Loucy (cell line): ENCODE results near the gene SSX2IP.

Source experiments
- H2AFZ ChIP-seq: fragments of 200-600 bp; sonication (generic); 2 replicates; pipeline ENCODE4 v1.6.0; 2016; ENCODE audit warnings: antibody characterized with exemption, mild to moderate bottlenecking, low read length, moderate library complexity
- H3F3A ChIP-seq: fragments of 200-600 bp; 2 replicates; pipeline ENCODE4 v1.6.0; 2016; ENCODE audit warnings: antibody characterized with exemption, low read depth, mild to moderate bottlenecking
- H3K27me3 ChIP-seq: fragments of 200-600 bp; sonication (generic); 2 replicates; pipeline ENCODE4 v1.6.1; 2014; ENCODE audit warnings: low read length, mild to moderate bottlenecking; ENCODE audit not compliant: insufficient read depth, poor library complexity, severe bottlenecking
- H3K36me3 ChIP-seq: fragments of 200-600 bp; sonication (generic); 2 replicates; pipeline ENCODE4 v1.6.1; 2016; ENCODE audit warnings: low read length; ENCODE audit not compliant: insufficient read depth
- H3K4me1 ChIP-seq: fragments of 200-600 bp; sonication (generic); 2 replicates; pipeline ENCODE4 v1.5.1; 2014; ENCODE audit warnings: low read length, mild to moderate bottlenecking; ENCODE audit not compliant: insufficient read depth, poor library complexity, severe bottlenecking
- H3K4me2 ChIP-seq: fragments of 200-600 bp; sonication (generic); 2 replicates; pipeline ENCODE4 v1.6.0; 2014; ENCODE audit warnings: antibody characterized with exemption, low read length, low read depth, mild to moderate bottlenecking; ENCODE audit not compliant: poor library complexity, severe bottlenecking
- H3K4me3 ChIP-seq: fragments of 200-600 bp; sonication (generic); 2 replicates; pipeline ENCODE4 v1.5.1; 2014; ENCODE audit warnings: low read length, mild to moderate bottlenecking, mixed read lengths; ENCODE audit not compliant: poor library complexity, severe bottlenecking
- H3K79me2 ChIP-seq: fragments of 200-600 bp; sonication (generic); 2 replicates; pipeline ENCODE4 v1.6.1; 2014; ENCODE audit warnings: low read length; ENCODE audit not compliant: insufficient read depth
- H3K9ac ChIP-seq: fragments of 200-600 bp; sonication (generic); 2 replicates; pipeline ENCODE4 v1.6.0; 2014; ENCODE audit warnings: mild to moderate bottlenecking, low read depth, low read length, moderate library complexity; ENCODE audit not compliant: poor library complexity, severe bottlenecking
- H3K9me2 ChIP-seq: fragments of 200-600 bp; sonication (generic); replicated peaks from 2 replicates; pipeline ENCODE4 v1.6.1; 2016; ENCODE audit warnings: low read depth, low read length, mixed read lengths
- H3K9me3 ChIP-seq: fragments of 200-600 bp; sonication (generic); 2 replicates; pipeline ENCODE4 v1.6.1; 2014; ENCODE audit warnings: mild to moderate bottlenecking, antibody characterized with exemption, low read length, low read depth; ENCODE audit not compliant: insufficient read depth
- H4K20me1 ChIP-seq: fragments of 200-600 bp; sonication (generic); 2 replicates; pipeline ENCODE4 v1.6.0; 2014; ENCODE audit warnings: antibody characterized with exemption, low read length, mild to moderate bottlenecking; ENCODE audit not compliant: insufficient read depth, poor library complexity, severe bottlenecking
- EZH2phosphoT487 ChIP-seq: fragments of 200-600 bp; IDR thresholded peaks from 2 replicates; pipeline ENCODE4 v1.6.1; 2018; ENCODE audit warnings: antibody characterized with exemption, mild to moderate bottlenecking, moderate library complexity, borderline replicate concordance
- TF ChIP-seq, protein P1 (sequence below): fragments of 200-600 bp; sonication (generic); conservative IDR thresholded peaks from 2 replicates; pipeline ENCODE4 v1.5.1; 2014; ENCODE audit warnings: mild to moderate bottlenecking, antibody characterized with exemption, low read length

The SSX2IP gene

DNA sequence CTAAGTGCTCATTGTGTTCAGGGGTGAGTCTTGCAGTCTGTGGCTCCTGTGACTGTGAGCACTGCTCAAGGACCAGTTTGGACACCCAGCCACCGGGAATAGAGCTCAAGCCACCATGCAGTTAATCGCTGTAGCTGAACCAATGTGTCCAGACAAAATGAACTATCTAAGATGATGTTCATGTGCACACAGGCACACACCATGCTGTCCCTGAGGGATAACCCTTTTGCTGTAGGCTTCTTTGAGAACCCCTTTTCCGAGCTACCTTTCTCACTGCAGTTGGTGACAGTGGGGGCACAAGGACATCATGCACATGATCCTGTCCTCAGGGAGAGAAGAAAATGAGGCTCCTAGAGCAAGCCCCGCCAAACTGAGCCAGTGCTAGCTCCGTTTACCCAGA is 65.4 kb downstream of the SSX2IP start:
- H3K27me3 ChIP-seq = no peaks in the 10 kb centered on the region
- TF ChIP-seq EZH2phosphoT487 = no peak
- TF ChIP-seq, protein P1, sequence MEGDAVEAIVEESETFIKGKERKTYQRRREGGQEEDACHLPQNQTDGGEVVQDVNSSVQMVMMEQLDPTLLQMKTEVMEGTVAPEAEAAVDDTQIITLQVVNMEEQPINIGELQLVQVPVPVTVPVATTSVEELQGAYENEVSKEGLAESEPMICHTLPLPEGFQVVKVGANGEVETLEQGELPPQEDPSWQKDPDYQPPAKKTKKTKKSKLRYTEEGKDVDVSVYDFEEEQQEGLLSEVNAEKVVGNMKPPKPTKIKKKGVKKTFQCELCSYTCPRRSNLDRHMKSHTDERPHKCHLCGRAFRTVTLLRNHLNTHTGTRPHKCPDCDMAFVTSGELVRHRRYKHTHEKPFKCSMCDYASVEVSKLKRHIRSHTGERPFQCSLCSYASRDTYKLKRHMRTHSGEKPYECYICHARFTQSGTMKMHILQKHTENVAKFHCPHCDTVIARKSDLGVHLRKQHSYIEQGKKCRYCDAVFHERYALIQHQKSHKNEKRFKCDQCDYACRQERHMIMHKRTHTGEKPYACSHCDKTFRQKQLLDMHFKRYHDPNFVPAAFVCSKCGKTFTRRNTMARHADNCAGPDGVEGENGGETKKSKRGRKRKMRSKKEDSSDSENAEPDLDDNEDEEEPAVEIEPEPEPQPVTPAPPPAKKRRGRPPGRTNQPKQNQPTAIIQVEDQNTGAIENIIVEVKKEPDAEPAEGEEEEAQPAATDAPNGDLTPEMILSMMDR = no peak
- no peaks in the 10 kb centered on the region for H3K9me3 ChIP-seq
- no peak overlapping the region for H3K9ac ChIP-seq
- no peaks in the 10 kb centered on the region for H3K36me3 ChIP-seq
- no peaks in the 10 kb centered on the region for H3K4me1 ChIP-seq
- no peaks in the 10 kb centered on the region for H3F3A ChIP-seq
- no peak overlapping the region for H3K4me2 ChIP-seq
- H2AFZ ChIP-seq = no peak overlapping the region
- no peak overlapping the region for H3K4me3 ChIP-seq
- no peaks in the 10 kb centered on the region for H3K9me2 ChIP-seq
- H3K79me2 ChIP-seq = no peaks in the 10 kb centered on the region
- H4K20me1 ChIP-seq = no peaks in the 10 kb centered on the region

DNA sequence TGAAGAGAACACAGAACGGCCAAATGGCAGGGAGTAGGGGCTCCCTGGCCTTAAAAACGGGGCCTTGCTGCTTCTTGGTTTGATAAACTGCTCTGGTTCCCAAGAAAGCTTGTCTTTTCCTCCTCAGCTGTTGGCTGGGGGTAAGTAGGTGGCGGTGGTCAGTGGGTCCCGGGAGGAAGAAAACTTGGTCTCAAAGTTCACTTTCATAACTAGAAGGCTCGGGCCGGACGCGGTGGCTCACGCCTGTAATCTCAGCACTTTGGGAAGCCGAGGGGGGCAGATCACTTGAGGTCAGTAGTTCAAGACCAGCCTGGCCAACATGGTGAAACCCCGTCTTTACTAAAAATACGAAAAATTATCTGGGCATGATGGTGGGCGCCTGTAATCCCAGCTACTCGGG is 68.7 kb downstream of the SSX2IP start:
- H3K4me1 ChIP-seq = no peaks in the 10 kb centered on the region
- H2AFZ ChIP-seq = peak overlapping the region; percentile 48; the same call in 1 of the 2 replicates
- no peak overlapping the region for H3K4me3 ChIP-seq
- peak overlapping the region; percentile 65 for H3K9ac ChIP-seq
- no peaks in the 10 kb centered on the region for H4K20me1 ChIP-seq
- TF ChIP-seq, protein P1 = no peak
- no peak for TF ChIP-seq EZH2phosphoT487
- H3K9me3 ChIP-seq = no peaks in the 10 kb centered on the region
- H3K9me2 ChIP-seq = no peaks in the 10 kb centered on the region
- H3K4me2 ChIP-seq = no peak overlapping the region
- no peaks in the 10 kb centered on the region for H3K27me3 ChIP-seq
- no peaks in the 10 kb centered on the region for H3F3A ChIP-seq
- no peaks in the 10 kb centered on the region for H3K36me3 ChIP-seq
- H3K79me2 ChIP-seq = no peaks in the 10 kb centered on the region

DNA sequence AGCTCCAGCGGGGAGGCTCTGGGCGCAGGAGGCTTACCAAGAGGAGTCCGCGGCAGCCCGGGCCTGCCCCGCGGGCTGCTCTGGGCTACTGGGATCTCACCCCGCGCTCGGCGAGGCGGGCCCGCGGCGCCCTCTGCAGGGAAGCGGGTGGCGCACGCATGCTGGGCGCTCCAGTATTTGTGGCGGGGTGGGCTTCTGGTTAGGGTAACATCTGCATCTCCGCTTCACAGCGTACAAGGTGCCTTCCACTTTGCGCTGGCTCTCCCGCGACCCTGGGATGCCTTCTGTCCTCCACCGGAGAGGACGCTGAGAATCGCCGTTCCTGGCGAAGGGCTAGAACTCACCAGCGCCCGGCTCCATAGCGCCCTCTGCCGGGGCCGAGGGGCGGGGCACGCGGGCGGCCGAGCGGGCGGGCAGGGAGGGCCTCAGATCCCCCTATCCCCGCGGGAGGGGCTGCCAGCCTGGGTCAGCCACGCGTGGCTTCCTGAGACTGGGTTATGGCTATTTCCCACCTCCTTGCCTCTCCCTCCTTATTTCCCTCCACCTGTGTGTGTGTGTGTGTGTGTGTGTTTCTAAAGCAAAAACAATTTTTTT is 69.4 kb downstream of the SSX2IP start:
- Histone ChIP-seq H3K79me2 (no peaks in the 10 kb centered on the region), H3K4me1 (no peaks in the 10 kb centered on the region), H2AFZ (peak overlapping the region; percentile 94), H3K4me3 (peak overlapping the region; percentile 74), H3K27me3 (no peaks in the 10 kb centered on the region), H3K9me2 (no peaks in the 10 kb centered on the region), H3K36me3 (no peaks in the 10 kb centered on the region), H3F3A (no peaks in the 10 kb centered on the region), H3K9ac (peak overlapping the region; percentile 65), H4K20me1 (no peaks in the 10 kb centered on the region), H3K4me2 (peak overlapping the region; percentile 67), H3K9me3 (no peaks in the 10 kb centered on the region)
- TF ChIP-seq, protein P1 = peak; percentile 88
- no peak for TF ChIP-seq EZH2phosphoT487
